Astrocyte of the spinal cord (primary cell): ENCODE data around the gene RIN1.

ENCODE experiments used
- DNase-seq: peaks from one replicate; pipeline ENCODE4 v3.0.0; 2011; ENCODE audit warnings: low read depth, low spot score
- H3K4me3 ChIP-seq: 2 replicates; pipeline ENCODE4 v1.5.1; 2011; ENCODE audit warnings: low read depth, mild to moderate bottlenecking, low read length, moderate library complexity
- CTCF ChIP-seq: IDR thresholded peaks from 2 replicates; pipeline ENCODE4 v1.5.1; 2012; ENCODE audit warnings: low read depth, mild to moderate bottlenecking, low read length, inconsistent platforms
- in situ Hi-C: cut with HindIII; loops from 2 replicates; pipeline ENCODE4 v1.10.0; 2017; ENCODE audit warnings: low sequenced_read_pairs

Gene RIN1

DNA sequence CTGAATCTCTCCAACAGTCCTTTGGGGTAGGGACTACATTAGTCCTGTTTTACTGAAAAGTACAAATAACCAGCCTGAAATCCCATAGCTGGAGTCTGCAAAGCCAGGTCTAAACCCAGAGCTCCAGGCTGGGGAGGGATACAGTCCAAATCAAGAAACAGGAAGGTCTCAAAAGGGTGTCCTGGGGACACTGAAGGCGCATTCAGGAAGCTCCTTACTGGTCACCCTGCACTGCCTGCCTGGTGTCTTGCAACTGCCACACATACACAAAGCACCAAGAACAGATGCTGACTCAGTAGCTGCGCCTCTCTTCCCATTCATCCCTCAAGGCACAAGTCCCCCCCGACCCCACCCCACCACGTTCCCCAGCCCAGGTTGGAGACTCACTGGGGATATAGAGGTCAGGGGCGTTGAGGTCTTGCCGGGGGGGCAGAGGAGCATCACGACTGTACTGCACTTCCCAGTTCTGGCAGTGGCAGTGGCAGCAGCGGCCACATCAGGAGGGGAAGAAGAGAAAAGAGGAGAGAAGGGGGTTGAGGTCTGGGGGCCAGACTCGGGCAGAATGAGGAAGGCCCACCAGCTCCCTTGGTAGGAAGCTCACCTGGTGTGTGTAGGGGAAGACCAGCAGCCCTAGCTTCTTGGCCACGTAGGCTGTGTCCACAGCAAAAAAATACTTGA, 48.9 kb downstream of the RIN1 start:
- H3K4me3 ChIP-seq: peak overlapping the region; percentile 89
- no peak for DNase-seq
- TF ChIP-seq CTCF: no peak
- in situ Hi-C loops: no loop called here

GRCh38 chr11:66286699-66287098, 49.5 kb downstream of the RIN1 start:
- H3K4me3 ChIP-seq: no peak overlapping the region
- TF ChIP-seq CTCF: no peak
- in situ Hi-C loops: no loop called here
- no peak for DNase-seq

DNA sequence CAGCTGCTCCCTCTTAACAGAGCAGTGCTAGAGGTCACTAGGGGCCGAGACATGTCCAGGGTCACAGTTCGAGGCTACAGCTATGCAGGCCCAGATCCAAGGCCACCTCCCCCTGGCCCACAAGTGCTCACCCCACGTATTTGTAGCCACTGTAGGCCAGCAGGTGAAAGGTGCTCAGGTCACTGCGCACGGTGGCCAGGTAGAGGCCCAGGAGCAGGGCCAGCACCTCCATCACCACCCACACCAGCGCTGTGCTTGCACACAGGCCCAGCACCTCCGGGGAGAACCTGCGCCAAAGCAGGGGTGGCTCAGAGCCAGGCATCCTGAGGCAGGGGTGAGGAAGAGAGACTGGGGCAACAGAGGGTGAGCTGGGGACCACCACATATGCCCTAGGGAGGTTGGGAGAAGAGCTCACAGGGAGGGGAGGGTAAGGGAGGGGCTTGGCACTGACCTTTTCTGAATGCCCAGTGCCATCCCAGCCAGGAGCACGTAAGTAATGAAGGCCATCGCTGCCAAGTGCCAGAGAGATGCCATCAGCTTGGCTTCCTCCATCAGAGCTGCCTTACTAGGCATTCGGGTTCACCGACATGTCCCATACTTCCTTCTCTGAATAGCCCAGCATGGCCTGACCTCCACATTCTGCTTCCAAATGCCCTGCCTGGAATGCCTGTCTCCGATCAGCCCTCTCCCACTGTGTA, 50.8 kb downstream of the RIN1 start:
- TF ChIP-seq CTCF: no peak
- no peak for DNase-seq
- in situ Hi-C loops: no loop called here
- no peak overlapping the region for H3K4me3 ChIP-seq

GRCh38 chr11:66284526-66285078, 51.6 kb downstream of the RIN1 start:
- in situ Hi-C loops: no loop called here
- DNase-seq: no peak
- no peak for TF ChIP-seq CTCF
- no peak overlapping the region for H3K4me3 ChIP-seq

DNA sequence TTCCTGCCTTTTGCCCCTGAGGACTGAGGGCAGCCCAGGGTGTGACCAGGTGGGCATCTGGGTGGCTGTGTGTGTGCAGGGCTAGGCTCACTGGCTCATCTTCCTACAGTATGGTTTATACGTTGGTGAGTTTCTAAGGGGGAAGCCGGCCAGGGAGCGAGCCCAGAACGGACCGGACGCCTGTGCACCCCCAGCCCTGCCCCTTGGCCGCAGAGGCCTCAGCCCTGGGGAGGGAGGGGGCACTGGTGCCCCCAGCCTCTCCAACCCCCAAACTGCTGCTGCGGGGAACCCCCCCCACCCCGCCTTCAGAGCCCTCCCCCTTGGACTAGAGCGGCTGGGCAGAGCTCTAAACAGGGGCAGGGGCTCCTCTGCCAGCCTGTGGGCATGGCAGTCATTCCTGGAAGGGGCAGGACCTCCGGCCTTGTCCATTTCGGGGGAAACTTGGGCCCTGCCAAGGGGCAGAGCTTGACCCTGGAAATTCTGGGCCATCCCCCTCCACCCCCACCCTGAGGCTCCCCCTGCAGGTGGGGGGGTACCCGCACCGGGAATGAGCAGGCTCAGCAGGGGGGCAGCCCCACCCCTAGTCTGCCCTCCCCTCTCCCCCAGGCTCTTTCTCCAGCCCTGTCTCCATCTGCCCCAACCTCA, 52.7 kb downstream of the RIN1 start:
- TF ChIP-seq CTCF: no peak
- H3K4me3 ChIP-seq: no peak overlapping the region
- no peak for DNase-seq
- in situ Hi-C loops: no loop called here

GRCh38 chr11:66282468-66283455, 53.5 kb downstream of the RIN1 start:
- in situ Hi-C loops: no loop called here
- peak; percentile 98 for TF ChIP-seq CTCF
- no peak overlapping the region for H3K4me3 ChIP-seq
- DNase-seq: peak; percentile 94
